NOMO-1 treated with DMSO at 0.1 percent for 48 hours (cell line): ENCODE measurements around the gene NACC2.

Experiments used
- DNase-seq: peaks from one replicate; lab custom pipeline; 2025; ENCODE audit not compliant: unreplicated experiment; lab: John Stamatoyannopoulos, UW

The NACC2 gene

DNA sequence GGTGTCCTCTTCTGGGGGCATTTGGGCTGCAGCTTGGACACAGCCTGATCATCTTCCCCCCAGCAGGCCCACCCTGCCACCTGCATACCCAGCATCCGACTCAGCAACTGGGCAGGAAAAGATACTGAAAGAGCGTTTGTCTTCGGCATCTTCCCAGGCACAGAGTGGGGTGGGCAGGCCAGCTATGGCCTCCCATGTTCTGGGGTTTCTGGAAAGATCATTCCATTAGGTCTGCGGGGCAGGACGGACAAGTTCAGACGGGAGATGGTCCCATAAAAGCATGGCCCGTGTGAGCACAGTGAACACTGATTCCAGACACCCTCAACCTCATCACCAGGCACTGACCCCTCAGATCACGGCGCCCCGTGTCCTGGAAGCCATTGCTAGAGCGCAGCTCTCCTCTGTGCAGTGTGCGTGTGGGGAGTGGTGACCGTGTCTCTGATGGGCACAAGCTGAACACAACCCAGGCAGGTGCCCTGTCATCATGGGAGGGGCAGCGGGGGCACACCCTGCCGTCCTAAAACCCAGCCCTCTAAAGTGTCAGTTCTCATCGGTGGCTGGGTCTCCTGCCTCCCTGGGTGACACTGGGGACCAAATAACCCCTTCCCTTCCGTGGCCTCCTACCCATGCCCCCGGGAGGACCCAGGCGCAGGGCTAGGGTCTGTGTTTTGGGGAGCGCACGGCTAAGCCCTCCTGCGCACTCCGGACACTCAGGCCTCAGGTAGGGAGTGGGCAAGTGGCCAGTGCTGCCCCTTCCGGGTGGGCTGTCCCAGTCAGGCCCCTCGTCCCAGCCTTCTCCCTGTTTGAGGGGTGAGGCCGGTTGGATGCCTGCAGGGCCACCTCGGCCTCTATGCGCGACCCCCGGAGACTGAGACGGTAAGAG, 36.8 kb upstream of the NACC2 start:
- no peak for DNase-seq

DNA sequence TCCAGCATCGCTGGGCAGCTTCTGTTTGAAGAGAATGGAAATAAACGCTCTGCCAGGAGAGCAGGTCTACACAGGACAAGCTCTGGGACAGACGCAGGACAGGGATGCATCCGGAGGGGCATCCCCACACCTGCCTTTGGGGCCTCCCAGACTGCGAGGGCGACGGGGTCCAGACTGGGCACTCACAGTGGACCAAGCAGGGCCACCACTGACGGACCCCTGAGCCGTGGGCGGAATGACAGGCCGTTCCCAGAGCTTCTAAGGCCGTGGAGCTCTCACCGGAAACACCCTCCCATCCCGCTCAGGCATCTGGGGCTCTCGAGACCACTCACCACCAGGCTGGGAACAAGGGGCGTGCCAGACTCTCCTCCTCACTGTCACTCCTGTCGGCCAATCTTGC, 34.1 kb upstream of the NACC2 start:
- DNase-seq = no peak

DNA sequence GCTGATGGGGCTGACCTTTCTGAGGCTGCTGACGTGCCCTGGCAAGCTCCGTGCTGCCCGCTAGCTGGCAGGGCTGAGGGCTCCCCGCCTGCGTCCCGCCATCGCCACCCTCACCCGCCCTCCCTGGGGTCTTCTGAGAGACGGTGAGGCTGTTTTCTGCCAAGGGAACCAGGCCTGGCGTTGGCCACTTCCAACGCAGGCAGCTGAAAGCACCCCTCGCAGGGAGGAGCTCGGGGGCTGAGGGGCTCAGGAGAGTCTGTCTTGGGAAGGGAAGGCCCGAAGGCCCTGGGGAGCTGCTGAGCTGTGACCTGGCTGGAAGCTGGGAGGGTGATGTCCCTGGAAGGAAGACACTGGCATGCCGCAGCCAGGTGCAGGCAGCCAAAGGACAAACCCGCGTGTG, 33.3 kb upstream of the NACC2 start:
- no peak for DNase-seq

GRCh38 chr9:136127313-136127712, 32.2 kb upstream of the NACC2 start:
- DNase-seq = no peak

GRCh38 chr9:136124976-136125692, 30.0 kb upstream of the NACC2 start:
- DNase-seq = no peak

DNA sequence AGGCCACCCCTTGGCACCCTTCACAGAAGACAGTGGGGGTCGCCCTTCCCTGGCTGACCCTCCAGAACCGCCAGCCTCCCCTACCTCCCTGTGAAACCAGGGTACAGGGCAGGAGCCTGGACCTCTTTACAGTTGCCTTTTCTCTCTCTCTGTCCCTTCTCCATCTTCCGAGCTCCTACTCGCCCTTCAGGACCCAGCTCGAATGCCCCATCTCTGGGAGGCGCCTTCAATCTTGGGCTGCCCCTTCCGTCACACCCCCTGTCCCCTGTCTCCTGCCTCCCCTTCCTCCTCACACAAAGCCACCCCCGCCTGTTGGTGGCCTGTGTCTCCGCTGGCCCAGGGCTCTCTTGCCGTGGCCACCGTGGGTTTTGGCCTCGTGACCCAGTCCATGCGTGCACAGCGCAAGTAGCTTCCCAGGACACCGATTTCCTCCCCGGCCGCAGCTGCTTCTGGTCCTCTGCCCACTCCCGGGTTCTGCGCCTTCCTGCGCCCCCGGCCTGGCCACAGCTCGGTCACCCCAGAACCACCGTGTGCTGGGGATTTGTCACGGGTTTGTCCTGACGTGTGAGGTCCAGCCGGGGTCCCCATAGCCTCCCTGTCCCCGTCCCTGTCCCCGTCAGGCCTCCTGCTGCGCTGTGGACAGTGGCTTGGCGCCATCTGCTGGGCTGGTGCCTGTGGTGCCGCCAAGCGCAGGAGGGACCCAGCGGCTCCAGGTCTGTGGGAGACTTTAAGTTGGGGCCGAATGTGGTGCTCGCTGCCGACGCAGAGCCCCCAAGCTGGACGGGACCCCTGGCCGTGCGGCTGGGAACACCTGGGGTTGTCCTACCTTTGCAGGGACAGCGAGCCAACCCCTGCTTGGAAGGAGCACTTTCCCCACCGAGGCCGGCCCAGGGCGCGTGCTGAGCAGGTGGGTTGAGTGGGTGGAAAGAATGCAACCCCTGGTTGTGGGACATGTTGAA, 27.6 kb upstream of the NACC2 start:
- peak; percentile 55 for DNase-seq

GRCh38 chr9:136121801-136122200, 26.7 kb upstream of the NACC2 start:
- DNase-seq = no peak

GRCh38 chr9:136120438-136120844, 25.4 kb upstream of the NACC2 start:
- DNase-seq = no peak

DNA sequence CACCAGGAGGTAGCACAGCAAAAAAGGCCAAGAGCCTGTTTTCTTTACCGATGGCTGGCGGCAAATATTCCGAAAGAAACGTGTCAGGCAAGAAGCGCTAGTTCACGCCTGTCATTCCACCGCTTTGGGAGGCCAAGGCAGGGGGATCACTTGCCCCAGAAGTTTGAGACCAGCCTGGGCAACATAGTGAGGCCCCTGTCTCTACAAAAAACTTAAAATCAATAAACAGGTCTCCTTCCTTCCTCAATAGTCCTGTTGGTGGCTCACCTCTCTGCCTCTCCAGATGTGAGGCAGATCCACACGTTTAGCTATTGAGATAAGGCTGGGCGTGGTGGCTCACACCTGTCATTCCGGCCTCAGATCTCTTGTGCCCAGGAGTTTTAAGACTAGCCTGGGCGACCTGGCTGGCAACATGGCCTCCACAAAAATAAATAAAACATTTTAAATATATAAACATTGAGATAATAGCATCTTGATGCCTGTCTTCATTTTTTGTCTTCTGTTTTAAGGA, 24.8 kb upstream of the NACC2 start:
- DNase-seq = no peak

GRCh38 chr9:136119061-136119882, 24.2 kb upstream of the NACC2 start:
- DNase-seq = peak; percentile 29

DNA sequence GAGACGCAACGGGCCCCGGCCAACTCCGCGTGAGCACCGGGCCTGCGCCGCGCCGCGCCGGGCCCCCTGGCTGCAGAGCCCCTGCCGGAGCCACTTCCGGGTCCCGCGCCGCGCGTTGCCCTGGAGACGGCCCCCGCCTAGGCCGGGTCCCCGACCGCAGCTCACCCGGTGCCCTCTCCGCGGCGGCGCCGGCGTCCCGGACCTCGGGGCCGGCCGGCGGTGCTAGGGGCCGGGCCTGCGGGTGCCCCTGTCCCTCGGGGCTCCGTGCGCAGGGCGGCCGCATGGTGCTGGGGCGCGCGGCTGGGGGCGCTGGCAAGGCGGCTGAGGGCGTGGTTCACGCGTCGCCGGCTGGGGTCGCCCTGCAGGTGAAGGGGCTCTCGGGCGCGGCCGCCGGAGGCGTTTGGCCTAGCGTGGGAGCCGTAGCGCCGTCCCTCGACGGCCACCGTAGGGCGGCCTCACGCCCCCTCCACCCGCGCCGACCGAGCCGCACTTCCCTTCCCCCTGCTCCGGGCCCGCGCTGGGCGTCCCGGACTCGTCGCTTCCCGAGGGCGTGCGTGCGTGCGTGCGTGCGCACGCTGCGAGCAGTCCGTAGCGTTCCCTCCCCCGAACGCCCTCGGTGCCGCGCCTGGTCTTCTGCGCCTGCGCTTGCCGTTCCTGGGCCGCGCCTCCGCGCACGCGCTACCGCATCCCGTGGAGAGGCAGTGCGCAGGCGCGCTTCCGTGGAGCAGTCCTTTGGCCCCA, 23.4 kb upstream of the NACC2 start, which contains the start of gene TMEM250:
TSS of gene TMEM250 (minus strand) at position 556 of the 741 bp plus-strand sequence. CDS start 1,975 bp downstream, outside the sequence.
- DNase-seq = peak; percentile 99

GRCh38 chr9:136117916-136118319, 22.8 kb upstream of the NACC2 start:
- no peak for DNase-seq

- peak; percentile 45 for DNase-seq
Observed at GRCh38 chr9:136117291-136117915, 22.3 kb upstream of the NACC2 start.

DNA sequence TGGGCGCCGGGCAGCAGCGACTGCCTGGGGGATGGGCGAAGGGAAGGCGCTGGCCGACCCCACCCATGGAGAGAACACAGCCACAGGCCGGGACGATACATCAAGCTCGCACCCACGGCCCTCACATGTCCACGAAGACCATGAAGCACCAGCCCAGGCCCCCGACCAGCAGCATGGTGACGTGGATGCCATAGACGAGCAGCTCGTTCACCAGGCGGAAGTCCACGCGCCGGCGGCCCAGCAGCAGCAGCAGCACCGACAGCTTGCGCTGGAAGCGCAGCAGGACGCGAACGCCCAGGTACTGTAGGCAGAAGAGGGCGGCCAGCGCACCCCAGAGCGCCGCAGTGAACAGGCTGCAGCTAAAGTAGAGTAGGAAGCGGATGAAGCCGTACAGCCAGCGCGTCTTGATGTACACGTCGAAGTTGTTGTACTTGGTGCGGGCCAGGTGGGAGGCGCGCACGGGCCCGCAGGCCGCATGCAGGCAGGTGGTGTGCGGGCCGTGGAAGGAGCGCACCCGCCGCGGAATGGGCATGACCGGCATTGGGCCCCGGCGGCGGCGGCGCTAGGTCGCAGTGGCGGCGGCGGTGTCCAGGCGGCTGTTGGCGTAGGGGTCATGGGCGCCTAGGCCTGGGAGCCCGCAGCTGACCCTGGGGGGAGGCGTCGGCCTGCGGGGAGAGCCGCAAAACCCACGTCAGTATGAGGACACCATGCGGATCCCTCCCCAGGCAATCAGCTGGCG, 21.4 kb upstream of the NACC2 start:
- no peak for DNase-seq

GRCh38 chr9:136115641-136116359, 20.7 kb upstream of the NACC2 start:
- DNase-seq = no peak

DNA sequence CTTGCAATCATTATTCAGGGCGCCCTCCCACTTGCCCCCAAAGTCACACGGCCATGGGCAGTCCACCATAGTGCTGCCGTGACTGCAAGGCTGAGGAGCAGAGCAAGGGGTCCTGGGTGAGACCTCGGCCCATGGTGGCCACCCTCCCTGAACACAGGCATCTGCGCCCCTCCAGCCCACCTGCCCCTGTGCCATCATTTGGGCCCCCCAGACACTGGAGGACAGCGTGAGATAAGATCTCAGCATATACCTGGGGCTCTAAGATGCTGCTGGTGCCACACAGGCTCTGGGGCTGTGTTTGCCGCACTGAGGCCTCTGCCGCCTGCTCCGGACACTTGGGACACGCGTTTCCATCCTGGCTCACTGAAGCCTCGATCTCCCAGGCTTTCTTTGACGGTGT, 20.1 kb upstream of the NACC2 start:
- no peak for DNase-seq

DNA sequence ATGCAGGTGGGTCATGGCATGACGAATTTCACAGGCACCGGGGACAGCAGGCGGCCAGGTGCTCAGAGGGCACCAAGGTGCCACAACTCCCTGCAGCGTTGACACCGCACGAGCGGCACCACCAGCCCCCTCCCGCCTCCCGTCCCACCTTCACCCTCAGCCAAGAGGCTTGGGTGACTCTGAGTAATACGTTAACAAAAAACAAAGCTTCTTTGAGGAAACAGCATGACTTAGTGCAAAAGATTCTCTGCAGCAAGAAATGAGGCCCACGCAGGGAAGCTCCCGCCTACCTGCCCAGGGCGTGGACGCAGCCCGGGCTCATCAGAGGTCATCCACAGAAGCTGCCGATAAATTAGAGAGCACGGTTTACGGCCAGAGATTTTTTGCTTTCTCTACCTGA, 19.5 kb upstream of the NACC2 start:
- DNase-seq = no peak
